COR-L47 (cell line): ENCODE measurements around the gene CMIP.
A peak's percentile ranks its signal among the peaks of the same experiment; 100 is the strongest.
"Not testable (repeated sequence)": the region's sequence is repeated elsewhere in the genome, so short reads cannot be mapped to it uniquely, and the experiment has no call there.

ENCODE experiments used
- DNase-seq: peaks from one replicate; lab custom pipeline; 2025; lab: John Stamatoyannopoulos, UW

Gene CMIP

GRCh38 chr16:81421536-81421935 lies 23.1 kb upstream of the CMIP start:
- DNase-seq = no peak

- DNase-seq = not testable (repeated sequence)
These were observed 22.5 kb upstream of the CMIP start for GRCh38 chr16:81422153-81422552.

GRCh38 chr16:81424771-81425170 lies 19.8 kb upstream of the CMIP start:
- DNase-seq = no peak

GRCh38 chr16:81427219-81427618 lies 17.4 kb upstream of the CMIP start:
- no peak for DNase-seq

GRCh38 chr16:81429045-81429521 lies 15.5 kb upstream of the CMIP start:
- no peak for DNase-seq

GRCh38 chr16:81431554-81432353 lies 12.9 kb upstream of the CMIP start:
- DNase-seq = no peak

- DNase-seq = no peak
These were observed 11.6 kb upstream of the CMIP start for GRCh38 chr16:81432937-81433557.

GRCh38 chr16:81435103-81435502 lies 9.5 kb upstream of the CMIP start:
- no peak for DNase-seq

GRCh38 chr16:81435567-81435966 lies 9.0 kb upstream of the CMIP start:
- DNase-seq = no peak

- DNase-seq = no peak
These were observed 8.2 kb upstream of the CMIP start for GRCh38 chr16:81436386-81436785.

GRCh38 chr16:81437865-81438264 lies 6.7 kb upstream of the CMIP start:
- DNase-seq = no peak

- DNase-seq = no peak
These were observed 3.5 kb upstream of the CMIP start for GRCh38 chr16:81440888-81441761.

GRCh38 chr16:81442220-81442915 lies 2.2 kb upstream of the CMIP start:
- no peak for DNase-seq

- DNase-seq = no peak
These were observed 1.5 kb upstream of the CMIP start for GRCh38 chr16:81442916-81443687.

- no peak for DNase-seq
These were observed 740 bp upstream of the CMIP start for GRCh38 chr16:81443688-81444447.

GRCh38 chr16:81445143-81445961 lies 744 bp downstream of the CMIP start:
- peak; percentile 24 for DNase-seq

- peak; percentile 63 for DNase-seq
These were observed 1.6 kb downstream of the CMIP start for GRCh38 chr16:81445966-81446906.

- DNase-seq = no peak
These were observed 2.3 kb downstream of the CMIP start for GRCh38 chr16:81446907-81447268.
